Measurements from ENCODE around the gene TNMD. TPM values are rescaled to one million over a fixed set of nuclear protein-coding genes. Genes with fewer than 3 reads are reported as not detected.

TNMD gene
- polyA plus RNA-seq, 1 donor (not counting 4 experiments of a cell fraction or from before 2014, with no cell fraction given) = not detected

DNA sequence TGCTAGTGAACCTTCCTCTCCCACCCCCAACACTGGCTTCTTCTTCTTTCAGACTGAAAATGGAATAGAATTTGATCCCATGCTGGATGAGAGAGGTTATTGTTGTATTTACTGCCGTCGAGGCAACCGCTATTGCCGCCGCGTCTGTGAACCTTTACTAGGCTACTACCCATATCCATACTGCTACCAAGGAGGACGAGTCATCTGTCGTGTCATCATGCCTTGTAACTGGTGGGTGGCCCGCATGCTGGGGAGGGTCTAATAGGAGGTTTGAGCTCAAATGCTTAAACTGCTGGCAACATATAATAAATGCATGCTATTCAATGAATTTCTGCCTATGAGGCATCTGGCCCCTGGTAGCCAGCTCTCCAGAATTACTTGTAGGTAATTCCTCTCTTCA lies 14.7 kb downstream of the TNMD start:
- H2AFZ ChIP-seq (ENCODE audit: control insufficient read depth, low read length) = no peak overlapping the region
- no peak overlapping the region for H3K27ac ChIP-seq (ENCODE audit: control insufficient read depth, insufficient read depth, low read length)
- no peaks in the 10 kb centered on the region for H3K4me1 ChIP-seq (ENCODE audit: control insufficient read depth, extremely low read depth, insufficient read depth, low read length)
- H3K9me3 ChIP-seq (ENCODE audit: control insufficient read depth, low read depth, low read length) = no peaks in the 10 kb centered on the region
- no peak overlapping the region for H3K4me3 ChIP-seq (ENCODE audit: control insufficient read depth in 2 of 3, extremely low read depth in 1 of 3, insufficient read depth in 2 of 3, low read depth in 1 of 3, low read length in 3 of 3)
- FAIRE-seq (no peak), DNase-seq (ENCODE audit: low read depth, low spot score) (no peak)
- no peaks in the 10 kb centered on the region for H3K36me3 ChIP-seq (ENCODE audit: control insufficient read depth in 2 of 2, extremely low read depth in 1 of 2, insufficient read depth in 2 of 2, low read length in 2 of 2)
- H3K79me2 ChIP-seq (ENCODE audit: control insufficient read depth, insufficient read depth, low read length) = no peaks in the 10 kb centered on the region
- no peaks in the 10 kb centered on the region for H3K9me1 ChIP-seq (ENCODE audit: control insufficient read depth, extremely low read depth, insufficient read depth, low read length)
- TF ChIP-seq EZH2 (IDR thresholded peaks at IDR 0.05; ENCODE audit: low read length) = no peak
- TF ChIP-seq, protein P1, sequence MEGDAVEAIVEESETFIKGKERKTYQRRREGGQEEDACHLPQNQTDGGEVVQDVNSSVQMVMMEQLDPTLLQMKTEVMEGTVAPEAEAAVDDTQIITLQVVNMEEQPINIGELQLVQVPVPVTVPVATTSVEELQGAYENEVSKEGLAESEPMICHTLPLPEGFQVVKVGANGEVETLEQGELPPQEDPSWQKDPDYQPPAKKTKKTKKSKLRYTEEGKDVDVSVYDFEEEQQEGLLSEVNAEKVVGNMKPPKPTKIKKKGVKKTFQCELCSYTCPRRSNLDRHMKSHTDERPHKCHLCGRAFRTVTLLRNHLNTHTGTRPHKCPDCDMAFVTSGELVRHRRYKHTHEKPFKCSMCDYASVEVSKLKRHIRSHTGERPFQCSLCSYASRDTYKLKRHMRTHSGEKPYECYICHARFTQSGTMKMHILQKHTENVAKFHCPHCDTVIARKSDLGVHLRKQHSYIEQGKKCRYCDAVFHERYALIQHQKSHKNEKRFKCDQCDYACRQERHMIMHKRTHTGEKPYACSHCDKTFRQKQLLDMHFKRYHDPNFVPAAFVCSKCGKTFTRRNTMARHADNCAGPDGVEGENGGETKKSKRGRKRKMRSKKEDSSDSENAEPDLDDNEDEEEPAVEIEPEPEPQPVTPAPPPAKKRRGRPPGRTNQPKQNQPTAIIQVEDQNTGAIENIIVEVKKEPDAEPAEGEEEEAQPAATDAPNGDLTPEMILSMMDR (optimal IDR thresholded peaks at IDR 0.05 in 1 of 3, IDR thresholded peaks at IDR 0.05 in 1 of 3, conservative IDR thresholded peaks at IDR 0.05 in 1 of 3; ENCODE audit: extremely low read depth in 1 of 3, insufficient read depth in 2 of 3, low read length in 3 of 3) = no peak
- dilution Hi-C loops (cut with MboI; ENCODE audit: extremely low pct_ligation_motif_present, low sequenced_read_pairs) = no loop called here
- H4K20me1 ChIP-seq (ENCODE audit: control insufficient read depth, extremely low read depth, insufficient read depth, low read length) = no peaks in the 10 kb centered on the region
- no peak overlapping the region for H3K9ac ChIP-seq (ENCODE audit: control insufficient read depth, extremely low read depth, insufficient read depth, low read length)
- peaks cover 4% of the 10 kb centered on the region for H3K27me3 ChIP-seq (ENCODE audit: control insufficient read depth, extremely low read depth, insufficient read depth, low read length)
- no peak overlapping the region for H3K4me2 ChIP-seq (ENCODE audit: control insufficient read depth, extremely low read depth, insufficient read depth, low read depth, low read length)

DNA sequence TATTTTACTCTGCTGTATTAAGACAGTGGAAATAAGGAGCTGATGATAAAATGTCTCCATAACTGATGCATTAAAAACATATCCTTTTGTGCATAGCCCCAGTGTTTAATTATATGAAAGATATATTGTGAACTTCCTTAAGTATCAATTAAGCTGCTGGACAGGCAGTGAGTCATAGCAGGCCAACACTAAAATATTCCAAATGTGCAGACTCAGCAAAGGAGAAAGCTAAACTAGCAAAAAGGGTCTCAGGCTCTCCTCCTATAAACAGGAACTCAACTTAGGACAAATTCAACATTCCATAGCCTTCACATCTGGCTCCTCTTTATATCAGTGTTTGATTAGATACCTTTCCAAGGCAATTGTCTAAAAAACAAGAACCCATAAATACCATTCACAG lies 15.6 kb downstream of the TNMD start:
- dilution Hi-C loops (cut with MboI; ENCODE audit: extremely low pct_ligation_motif_present, low sequenced_read_pairs) = no loop called here
- no peaks in the 10 kb centered on the region for H3K4me1 ChIP-seq (ENCODE audit: control insufficient read depth, extremely low read depth, insufficient read depth, low read length)
- H3K36me3 ChIP-seq (ENCODE audit: control insufficient read depth in 2 of 2, extremely low read depth in 1 of 2, insufficient read depth in 2 of 2, low read length in 2 of 2) = no peaks in the 10 kb centered on the region
- H3K9me3 ChIP-seq (ENCODE audit: control insufficient read depth, low read depth, low read length) = no peaks in the 10 kb centered on the region
- no peaks in the 10 kb centered on the region for H3K9me1 ChIP-seq (ENCODE audit: control insufficient read depth, extremely low read depth, insufficient read depth, low read length)
- no peak overlapping the region for H3K4me3 ChIP-seq (ENCODE audit: control insufficient read depth in 2 of 3, extremely low read depth in 1 of 3, insufficient read depth in 2 of 3, low read depth in 1 of 3, low read length in 3 of 3)
- no peak for DNase-seq (ENCODE audit: low read depth, low spot score)
- TF ChIP-seq EZH2 (IDR thresholded peaks at IDR 0.05; ENCODE audit: low read length) = no peak
- TF ChIP-seq, protein P1 (optimal IDR thresholded peaks at IDR 0.05 in 1 of 3, IDR thresholded peaks at IDR 0.05 in 1 of 3, conservative IDR thresholded peaks at IDR 0.05 in 1 of 3; ENCODE audit: extremely low read depth in 1 of 3, insufficient read depth in 2 of 3, low read length in 3 of 3) = no peak
- no peak overlapping the region for H2AFZ ChIP-seq (ENCODE audit: control insufficient read depth, low read length)
- peaks cover 4% of the 10 kb centered on the region for H3K27me3 ChIP-seq (ENCODE audit: control insufficient read depth, extremely low read depth, insufficient read depth, low read length)
- no peak for FAIRE-seq
- no peaks in the 10 kb centered on the region for H3K79me2 ChIP-seq (ENCODE audit: control insufficient read depth, insufficient read depth, low read length)
- H3K4me2 ChIP-seq (ENCODE audit: control insufficient read depth, extremely low read depth, insufficient read depth, low read depth, low read length) = no peak overlapping the region
- no peak overlapping the region for H3K9ac ChIP-seq (ENCODE audit: control insufficient read depth, extremely low read depth, insufficient read depth, low read length)
- H3K27ac ChIP-seq (ENCODE audit: control insufficient read depth, insufficient read depth, low read length) = no peak overlapping the region
- no peaks in the 10 kb centered on the region for H4K20me1 ChIP-seq (ENCODE audit: control insufficient read depth, extremely low read depth, insufficient read depth, low read length)
